SU-DHL-6 (cell line): ENCODE data around the gene POT1.

ENCODE experiments used
- CTCF ChIP-seq: fragments of 200-600 bp; sonication (generic); IDR thresholded peaks from one replicate; pipeline ENCODE4 v1.5.1; 2017; ENCODE audit warnings: antibody characterized with exemption, mild to moderate bottlenecking, low read length, moderate library complexity; ENCODE audit not compliant: insufficient read depth, poor library complexity, severe bottlenecking
- EZH2phosphoT487 ChIP-seq: fragments of 200-600 bp; sonication (generic), shearing (Covaris generic); conservative IDR thresholded peaks from 2 replicates; pipeline ENCODE4 v1.6.1; 2018; ENCODE audit warnings: mild to moderate bottlenecking, antibody characterized with exemption, low read length, moderate library complexity, mixed read lengths

DNA sequence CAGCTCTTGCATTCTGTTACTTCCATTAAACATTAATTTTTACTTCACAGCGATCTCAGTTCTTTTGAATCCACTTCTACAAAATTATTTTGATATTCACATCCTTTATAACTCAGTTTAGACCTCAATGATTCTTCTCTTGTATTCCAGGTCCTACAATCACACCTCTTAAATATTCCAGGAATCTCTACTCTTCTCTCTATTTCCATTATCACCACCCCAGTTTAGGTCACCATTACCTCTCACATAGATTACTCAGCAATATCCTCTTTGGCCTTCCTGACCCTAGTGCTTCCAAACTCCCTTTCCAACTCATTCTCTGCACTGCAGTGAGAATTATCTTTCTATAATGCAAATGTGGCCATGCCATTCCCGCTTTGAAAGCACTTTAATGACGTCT is 136.9 kb downstream of the POT1 start:
- no peak for TF ChIP-seq CTCF
- TF ChIP-seq EZH2phosphoT487 = no peak
